HepG2 (cell line): ENCODE measurements around the gene PIGO. TPM values are rescaled to one million over a fixed set of nuclear protein-coding genes. Genes with fewer than 3 reads are reported as not detected.

ENCODE experiments used
- CSRNP1 ChIP-seq: sonication (generic); formaldehyde crosslinking; IDR thresholded peaks from 2 replicates; pipeline ENCODE4 v1.8.1; 2023; ENCODE audit warnings: mild to moderate bottlenecking, missing genetic modification reagents
- ELF3 ChIP-seq: IDR thresholded peaks from 2 replicates; pipeline ENCODE4 v1.6.1; 2016; ENCODE audit warnings: missing genetic modification reagents, missing compliant biosample characterization
- ERF ChIP-seq: IDR thresholded peaks from 2 replicates; pipeline ENCODE4 v1.6.1; 2018; ENCODE audit warnings: missing biosample characterization, missing genetic modification reagents
- NFE2L1 ChIP-seq: sonication (generic); formaldehyde crosslinking; IDR thresholded peaks from 2 replicates; pipeline ENCODE4 v1.4.0; 2020; ENCODE audit warnings: missing genetic modification reagents, mild to moderate bottlenecking, borderline replicate concordance
- NPAS2 ChIP-seq: sonication (generic); formaldehyde crosslinking; IDR thresholded peaks from 2 replicates; pipeline ENCODE4 v1.8.0; 2022; ENCODE audit warnings: mild to moderate bottlenecking, missing genetic modification reagents, borderline replicate concordance
- NR3C1 ChIP-seq: sonication (generic); formaldehyde crosslinking; IDR thresholded peaks from 2 replicates; pipeline ENCODE4 v1.4.0; 2020; ENCODE audit warnings: missing genetic modification reagents
- RBFOX2 ChIP-seq: fragments of 200-400 bp; formaldehyde crosslinking; IDR thresholded peaks from 2 replicates; pipeline ENCODE4 v1.6.1; 2017; ENCODE audit warnings: low read depth, mild to moderate bottlenecking, low read length
- RFXANK ChIP-seq: IDR thresholded peaks from 2 replicates; pipeline ENCODE4 v1.6.1; 2016
- TBP ChIP-seq: sonication (generic); formaldehyde crosslinking; IDR thresholded peaks from 2 replicates; pipeline ENCODE4 v1.5.0; 2020; ENCODE audit warnings: missing genetic modification reagents
- TGIF2 ChIP-seq: IDR thresholded peaks from 2 replicates; pipeline ENCODE4 v1.6.1; 2016; ENCODE audit warnings: control low read depth, missing compliant biosample characterization
- ZNF337 ChIP-seq: sonication (generic); formaldehyde crosslinking; IDR thresholded peaks from 2 replicates; pipeline ENCODE4 v1.5.1; 2020; ENCODE audit warnings: missing genetic modification reagents, low read depth, mild to moderate bottlenecking, borderline replicate concordance
- ZNF460 ChIP-seq: sonication (generic); formaldehyde crosslinking; IDR thresholded peaks from 2 replicates; pipeline ENCODE4 v1.5.1; 2020; ENCODE audit warnings: missing genetic modification reagents, mild to moderate bottlenecking, borderline replicate concordance
- ZNF616 ChIP-seq: sonication (generic); formaldehyde crosslinking; IDR thresholded peaks from 2 replicates; pipeline ENCODE4 v1.5.0; 2020; ENCODE audit warnings: low read depth, mild to moderate bottlenecking, missing genetic modification reagents
- polyA plus RNA-seq, 8 experiments: library from polyadenylated mRNA; depleted of rRNA in 3 of 8; stranded (reverse) in 7 of 8; unstranded in 1 of 8; fragments of >200 nt; fragmentation: Illumina TruSeq in 4 of 8; extraction: Trizol in 4 of 8; gene quantifications; 2 replicates each; pipeline versions ENCODE4 v1.2.1 to v1.2.3, GENCODE V29; 2011 to 2016; ENCODE audit warnings: low read depth in 4 of 8, missing spikeins in 1 of 8, mixed read lengths in 1 of 8; ENCODE audit not compliant: insufficient read depth in 1 of 8
- total RNA-seq, 5 experiments: library from RNA; depleted of rRNA; stranded (reverse); fragments of >200 nt; fragmentation: Illumina TruSeq; extraction: Trizol; gene quantifications; 2 replicates each; pipeline ENCODE4 v1.2.3, GENCODE V29; 2016; ENCODE audit warnings: low read depth in 1 of 5
- TF ChIP-seq, protein P1 (sequence below): sonication (generic); formaldehyde crosslinking; IDR thresholded peaks from 2 replicates; pipeline ENCODE4 v1.4.0; 2020; ENCODE audit warnings: mild to moderate bottlenecking, missing genetic modification reagents
- TF ChIP-seq, protein P2 (sequence below): IDR thresholded peaks from 2 replicates; pipeline ENCODE4 v1.6.1; 2018; ENCODE audit warnings: missing genetic modification reagents, mild to moderate bottlenecking, missing compliant biosample characterization

PIGO gene
- total and polyA plus RNA-seq, 2 of the 13 experiments (the other 11 are each of a cell fraction or from before 2014, with no cell fraction given): 20.5 to 26.2 TPM

DNA sequence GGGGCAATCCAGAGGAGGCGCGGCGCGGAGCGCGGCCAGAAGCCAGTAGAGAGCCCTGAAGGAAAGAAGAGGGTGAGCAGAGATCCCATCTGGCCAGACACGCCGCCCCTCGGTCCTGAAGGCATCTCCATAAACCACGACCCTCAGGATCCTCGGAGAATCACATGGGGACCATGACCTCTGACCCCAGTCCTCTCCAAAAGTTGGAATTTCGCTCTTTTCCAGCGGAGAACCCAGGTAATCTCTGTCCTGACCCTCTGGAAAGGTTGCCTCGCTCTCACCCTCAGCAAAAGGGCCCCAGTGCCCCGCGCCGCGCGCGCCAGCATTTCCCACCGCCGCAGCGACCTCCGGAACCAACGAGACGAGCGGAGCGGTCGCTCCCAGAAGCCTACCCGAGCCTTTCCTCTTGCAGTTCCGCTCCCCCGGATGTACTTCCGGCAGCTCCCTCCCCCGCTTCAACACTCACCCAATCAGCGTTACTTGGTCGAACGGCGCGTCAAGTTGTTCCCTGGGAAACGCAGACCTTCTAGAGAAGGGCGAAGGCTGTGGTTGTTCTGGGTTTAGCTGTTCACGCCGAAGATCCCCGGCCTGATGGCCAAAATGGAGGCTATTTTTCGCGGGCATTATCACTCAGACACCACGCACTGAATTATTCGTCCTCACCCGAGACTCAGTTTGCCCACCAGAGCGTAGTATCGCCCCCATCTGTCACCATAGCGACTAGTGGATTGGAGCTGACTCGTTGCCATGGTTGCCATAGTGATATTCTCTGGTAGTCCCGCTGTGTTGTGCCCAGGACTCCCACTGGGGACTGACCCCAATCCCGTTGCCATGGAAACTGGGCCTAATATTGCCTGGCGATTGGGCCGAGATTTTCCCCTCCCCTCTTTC lies 6.6 kb upstream of the PIGO start, which contains the start of gene STOML2 (continued):
- TF ChIP-seq, protein P1, sequence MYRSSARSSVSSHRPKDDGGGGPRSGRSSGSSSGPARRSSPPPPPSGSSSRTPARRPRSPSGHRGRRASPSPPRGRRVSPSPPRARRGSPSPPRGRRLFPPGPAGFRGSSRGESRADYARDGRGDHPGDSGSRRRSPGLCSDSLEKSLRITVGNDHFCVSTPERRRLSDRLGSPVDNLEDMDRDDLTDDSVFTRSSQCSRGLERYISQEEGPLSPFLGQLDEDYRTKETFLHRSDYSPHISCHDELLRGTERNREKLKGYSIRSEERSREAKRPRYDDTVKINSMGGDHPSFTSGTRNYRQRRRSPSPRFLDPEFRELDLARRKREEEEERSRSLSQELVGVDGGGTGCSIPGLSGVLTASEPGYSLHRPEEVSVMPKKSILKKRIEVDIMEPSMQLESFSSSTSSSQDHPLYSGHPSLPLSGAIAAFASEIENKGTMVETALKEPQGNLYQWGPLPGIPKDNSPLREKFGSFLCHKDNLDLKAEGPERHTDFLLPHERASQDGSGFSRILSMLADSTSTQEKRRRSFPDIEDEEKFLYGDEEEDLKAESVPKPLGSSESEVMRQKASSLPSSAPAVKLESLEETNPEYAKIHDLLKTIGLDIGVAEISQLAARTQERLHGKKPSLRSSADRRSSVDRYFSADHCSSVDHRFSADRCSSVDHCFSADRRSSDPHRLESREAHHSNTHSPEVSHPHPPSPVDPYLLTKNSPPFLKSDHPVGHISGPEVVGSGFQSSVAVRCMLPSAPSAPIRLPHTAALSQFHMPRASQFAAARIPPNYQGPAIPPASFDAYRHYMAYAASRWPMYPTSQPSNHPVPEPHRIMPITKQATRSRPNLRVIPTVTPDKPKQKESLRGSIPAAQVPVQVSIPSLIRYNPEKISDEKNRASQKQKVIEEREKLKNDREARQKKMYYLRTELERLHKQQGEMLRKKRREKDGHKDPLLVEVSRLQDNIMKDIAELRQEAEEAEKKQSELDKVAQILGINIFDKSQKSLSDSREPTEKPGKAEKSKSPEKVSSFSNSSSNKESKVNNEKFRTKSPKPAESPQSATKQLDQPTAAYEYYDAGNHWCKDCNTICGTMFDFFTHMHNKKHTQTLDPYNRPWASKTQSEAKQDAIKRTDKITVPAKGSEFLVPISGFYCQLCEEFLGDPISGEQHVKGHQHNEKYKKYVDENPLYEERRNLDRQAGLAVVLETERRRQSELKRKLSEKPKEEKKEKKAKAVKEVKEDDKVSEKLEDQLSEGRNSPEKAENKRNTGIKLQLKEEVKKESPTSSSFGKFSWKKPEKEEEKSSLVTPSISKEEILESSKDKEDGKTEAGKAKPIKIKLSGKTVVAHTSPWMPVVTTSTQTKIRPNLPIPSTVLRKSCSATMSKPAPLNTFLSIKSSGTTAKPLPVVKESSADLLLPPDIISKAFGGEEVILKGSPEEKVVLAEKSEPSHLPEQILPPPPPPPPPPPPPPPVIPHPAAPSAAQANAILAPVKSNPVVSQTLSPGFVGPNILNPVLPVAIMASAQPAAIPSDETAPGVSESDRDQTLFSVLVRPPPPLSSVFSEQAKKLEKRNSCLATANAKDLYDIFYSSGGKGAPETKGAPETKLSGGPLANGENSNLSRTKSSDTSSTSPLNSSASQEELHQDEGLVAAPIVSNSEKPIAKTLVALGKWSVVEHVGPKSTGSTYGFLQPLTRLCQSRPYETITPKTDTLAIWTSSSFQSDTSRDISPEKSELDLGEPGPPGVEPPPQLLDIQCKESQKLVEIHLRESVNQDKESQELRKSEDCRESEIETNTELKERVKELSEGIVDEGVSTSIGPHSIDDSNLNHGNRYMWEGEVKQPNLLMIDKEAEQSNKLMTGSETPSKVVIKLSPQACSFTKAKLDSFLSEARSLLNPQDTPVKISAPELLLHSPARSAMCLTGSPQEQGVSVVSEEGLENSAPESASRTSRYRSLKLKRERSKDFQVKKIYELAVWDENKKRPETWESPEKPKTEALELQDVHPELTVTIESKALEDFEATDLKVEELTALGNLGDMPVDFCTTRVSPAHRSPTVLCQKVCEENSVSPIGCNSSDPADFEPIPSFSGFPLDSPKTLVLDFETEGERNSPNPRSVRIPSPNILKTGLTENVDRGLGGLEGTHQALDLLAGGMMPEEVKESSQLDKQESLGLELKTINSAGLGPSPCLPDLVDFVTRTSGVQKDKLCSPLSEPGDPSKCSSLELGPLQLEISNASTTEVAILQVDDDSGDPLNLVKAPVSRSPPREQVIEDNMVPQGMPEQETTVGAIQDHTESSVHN (CRISPR knock-in tag): no peak
- TF ChIP-seq ZNF337 (CRISPR knock-in tag) (no peak), RBFOX2 (peak; percentile 88), CSRNP1 (CRISPR knock-in tag) (0 out of 2 replicates have a peak, but pooled peaks have one; percentile 73), RFXANK (CRISPR knock-in tag) (peak; percentile 85), TBP (CRISPR knock-in tag) (0 out of 2 replicates have a peak, but pooled peaks have one; percentile 30), TGIF2 (CRISPR knock-in tag) (peak; percentile 92), ZNF616 (CRISPR knock-in tag) (no peak), NFE2L1 (no peak), ERF (peak; percentile 63; the same call in 1 of the 2 replicates), NPAS2 (CRISPR knock-in tag) (no peak), ZNF460 (CRISPR knock-in tag) (no peak), NR3C1 (no peak), ELF3 (CRISPR knock-in tag) (peak; percentile 62; the same call in 1 of the 2 replicates)
- TF ChIP-seq, protein P2, sequence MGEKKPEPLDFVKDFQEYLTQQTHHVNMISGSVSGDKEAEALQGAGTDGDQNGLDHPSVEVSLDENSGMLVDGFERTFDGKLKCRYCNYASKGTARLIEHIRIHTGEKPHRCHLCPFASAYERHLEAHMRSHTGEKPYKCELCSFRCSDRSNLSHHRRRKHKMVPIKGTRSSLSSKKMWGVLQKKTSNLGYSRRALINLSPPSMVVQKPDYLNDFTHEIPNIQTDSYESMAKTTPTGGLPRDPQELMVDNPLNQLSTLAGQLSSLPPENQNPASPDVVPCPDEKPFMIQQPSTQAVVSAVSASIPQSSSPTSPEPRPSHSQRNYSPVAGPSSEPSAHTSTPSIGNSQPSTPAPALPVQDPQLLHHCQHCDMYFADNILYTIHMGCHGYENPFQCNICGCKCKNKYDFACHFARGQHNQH (CRISPR knock-in tag): peak; percentile 58; the same call in 1 of the 2 replicates
